Tibial nerve (tissue), 3 donors: ENCODE results near the gene COQ5.

Experiments used
- POLR2A ChIP-seq, 2 donors: fragments of 450-650 bp; IDR thresholded peaks; one replicate each; pipeline ENCODE4 v1.6.1; 2017; ENCODE audit warnings: antibody characterized with exemption in 2 of 2, mild to moderate bottlenecking in 2 of 2, moderate library complexity in 2 of 2
- TF ChIP-seq, protein P1 (sequence below), 5 experiments: fragments of 200-600 bp in 3 of 5; fragments of 450-650 bp in 2 of 5; sonication (generic) in 3 of 5; IDR thresholded peaks; one replicate each; pipeline ENCODE4 v1.5.1; 2016 to 2019; ENCODE audit warnings: antibody characterized with exemption in 5 of 5, mild to moderate bottlenecking in 3 of 5, moderate library complexity in 2 of 5

DNA sequence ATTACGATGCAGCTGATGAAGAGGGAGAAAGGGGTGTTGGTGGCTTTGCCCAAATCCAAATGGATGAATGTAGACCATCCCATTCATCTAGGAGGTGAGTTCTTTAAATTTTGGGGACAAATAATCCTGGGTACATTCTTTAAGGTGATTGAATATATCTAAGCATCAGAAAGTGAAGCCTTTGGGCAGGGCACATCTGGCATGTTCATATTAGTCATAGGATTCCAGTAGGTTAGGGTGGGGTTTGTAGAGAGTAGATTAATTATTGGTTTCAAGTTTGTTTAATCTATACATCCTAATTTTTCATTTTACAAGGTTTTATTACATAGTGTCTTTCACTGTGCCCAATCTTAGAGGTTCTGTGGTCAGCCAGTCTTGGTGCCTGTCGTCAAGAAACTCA is 28.6 kb upstream of the COQ5 start:
- TF ChIP-seq, protein P1, sequence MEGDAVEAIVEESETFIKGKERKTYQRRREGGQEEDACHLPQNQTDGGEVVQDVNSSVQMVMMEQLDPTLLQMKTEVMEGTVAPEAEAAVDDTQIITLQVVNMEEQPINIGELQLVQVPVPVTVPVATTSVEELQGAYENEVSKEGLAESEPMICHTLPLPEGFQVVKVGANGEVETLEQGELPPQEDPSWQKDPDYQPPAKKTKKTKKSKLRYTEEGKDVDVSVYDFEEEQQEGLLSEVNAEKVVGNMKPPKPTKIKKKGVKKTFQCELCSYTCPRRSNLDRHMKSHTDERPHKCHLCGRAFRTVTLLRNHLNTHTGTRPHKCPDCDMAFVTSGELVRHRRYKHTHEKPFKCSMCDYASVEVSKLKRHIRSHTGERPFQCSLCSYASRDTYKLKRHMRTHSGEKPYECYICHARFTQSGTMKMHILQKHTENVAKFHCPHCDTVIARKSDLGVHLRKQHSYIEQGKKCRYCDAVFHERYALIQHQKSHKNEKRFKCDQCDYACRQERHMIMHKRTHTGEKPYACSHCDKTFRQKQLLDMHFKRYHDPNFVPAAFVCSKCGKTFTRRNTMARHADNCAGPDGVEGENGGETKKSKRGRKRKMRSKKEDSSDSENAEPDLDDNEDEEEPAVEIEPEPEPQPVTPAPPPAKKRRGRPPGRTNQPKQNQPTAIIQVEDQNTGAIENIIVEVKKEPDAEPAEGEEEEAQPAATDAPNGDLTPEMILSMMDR (IDR thresholded peaks at IDR 0.05) = no peak
- TF ChIP-seq POLR2A (IDR thresholded peaks at IDR 0.05) = no peak
